GM19099 (cell line): Measurements from ENCODE around the gene TAS2R41.

ENCODE experiments used
- POLR2A ChIP-seq: IDR thresholded peaks from 3 replicates; pipeline ENCODE4 v1.6.1; 2011; ENCODE audit warnings: low read depth; ENCODE audit not compliant: insufficient read length; ENCODE audit errors: extremely low read depth

Gene TAS2R41

DNA sequence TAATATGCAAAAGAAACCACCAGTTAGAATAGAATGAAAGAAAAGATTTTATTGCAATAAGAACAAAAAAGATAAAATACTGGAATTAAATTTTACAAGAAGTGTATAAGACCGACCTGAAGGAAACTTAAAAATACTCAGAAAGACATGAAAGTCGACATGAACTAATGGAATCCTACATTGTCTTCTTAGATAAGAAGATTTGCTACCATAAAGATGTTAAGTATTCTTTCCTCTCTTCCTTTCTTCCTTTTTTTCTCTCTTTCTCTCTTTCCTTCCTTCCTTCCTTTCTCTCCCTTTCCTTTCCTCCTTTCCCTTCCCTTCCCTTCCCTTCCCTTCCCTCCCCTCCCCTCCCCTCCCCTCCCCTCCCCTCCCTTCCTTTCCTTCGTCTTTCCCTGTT lies 27.9 kb upstream of the TAS2R41 start:
- TF ChIP-seq POLR2A: no peak

DNA sequence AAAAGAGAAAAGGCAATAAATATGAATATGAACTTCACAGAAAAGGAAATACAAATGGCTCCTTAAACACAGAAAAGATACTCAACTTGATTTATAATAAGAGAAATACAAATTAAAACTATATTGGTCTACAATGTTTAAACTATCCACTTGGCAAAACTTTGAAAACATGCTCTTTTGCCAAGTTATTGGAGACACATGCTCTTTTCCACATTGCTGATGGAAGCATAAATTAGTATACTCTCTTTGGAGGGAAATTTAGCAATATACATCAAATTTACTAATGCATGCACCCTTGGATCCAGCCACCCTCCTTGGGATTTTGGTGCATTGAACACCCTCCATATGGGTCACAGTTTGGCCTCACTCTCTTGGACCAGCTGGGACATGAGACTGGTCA lies 26.6 kb upstream of the TAS2R41 start:
- no peak for TF ChIP-seq POLR2A

DNA sequence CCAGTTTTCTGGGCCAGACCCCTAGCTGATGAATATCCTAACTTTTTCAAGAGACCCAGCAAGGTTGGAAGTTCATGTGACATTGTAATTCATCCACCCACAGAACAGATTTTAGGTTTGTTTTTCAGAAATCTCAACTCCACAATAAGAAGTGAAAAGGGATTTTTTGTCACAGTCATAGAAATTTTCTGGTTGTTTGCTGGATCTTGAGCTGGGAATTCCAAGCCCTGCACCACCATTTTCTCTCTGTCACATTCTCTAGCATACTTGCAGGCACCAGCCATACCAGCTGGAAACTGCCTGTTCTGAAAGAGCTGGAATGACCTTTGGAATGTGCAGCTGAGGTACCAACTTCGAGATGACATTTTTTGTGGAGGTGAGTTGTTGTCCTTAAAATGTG lies 25.9 kb upstream of the TAS2R41 start:
- no peak for TF ChIP-seq POLR2A

DNA sequence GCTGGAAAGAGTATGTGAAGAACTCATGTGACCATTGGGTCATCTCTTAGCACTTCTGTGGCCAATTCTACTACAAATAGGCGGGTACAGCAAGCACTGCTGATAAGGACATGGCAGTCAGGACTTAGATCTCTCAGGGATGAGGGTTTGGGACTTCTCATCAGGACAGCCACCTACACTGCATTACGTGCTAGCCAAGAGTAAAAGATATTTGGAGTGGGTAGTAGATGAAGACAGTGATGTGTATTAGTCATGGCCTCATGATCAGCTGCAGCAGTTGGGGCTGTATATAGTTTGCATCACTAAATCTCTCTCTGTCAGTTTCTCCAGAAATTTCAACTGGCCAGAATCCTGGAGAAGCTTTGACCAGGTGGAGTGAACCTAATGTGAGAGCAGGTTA lies 25.2 kb upstream of the TAS2R41 start:
- no peak for TF ChIP-seq POLR2A

DNA sequence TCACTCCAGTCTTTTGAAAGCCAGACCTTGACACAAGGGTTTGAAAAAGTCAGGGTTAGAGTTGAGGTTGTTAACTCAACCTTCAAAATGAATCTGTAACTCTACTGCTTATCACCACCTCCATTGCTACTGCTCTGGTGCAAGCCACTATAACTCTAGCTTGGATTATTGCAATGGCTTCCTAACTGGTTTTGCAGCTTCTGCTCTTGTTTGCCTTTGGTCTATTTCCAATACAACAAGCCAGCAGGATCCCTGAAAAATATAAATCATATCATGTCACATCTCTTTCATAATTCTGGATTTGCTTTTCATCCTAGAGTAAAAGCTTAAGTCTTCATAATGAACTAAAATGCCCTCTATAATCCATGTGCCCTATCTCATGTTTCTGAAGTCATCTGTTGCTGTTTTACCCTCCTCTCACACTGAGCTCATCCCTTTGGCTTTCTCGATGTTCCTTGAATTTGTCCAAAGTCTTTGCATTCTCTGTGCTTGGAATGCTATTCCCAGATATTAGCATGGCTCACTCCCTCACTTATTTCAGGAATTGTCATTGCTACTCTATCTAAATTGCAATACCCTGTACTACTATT lies 23.5 kb upstream of the TAS2R41 start:
- TF ChIP-seq POLR2A: no peak

DNA sequence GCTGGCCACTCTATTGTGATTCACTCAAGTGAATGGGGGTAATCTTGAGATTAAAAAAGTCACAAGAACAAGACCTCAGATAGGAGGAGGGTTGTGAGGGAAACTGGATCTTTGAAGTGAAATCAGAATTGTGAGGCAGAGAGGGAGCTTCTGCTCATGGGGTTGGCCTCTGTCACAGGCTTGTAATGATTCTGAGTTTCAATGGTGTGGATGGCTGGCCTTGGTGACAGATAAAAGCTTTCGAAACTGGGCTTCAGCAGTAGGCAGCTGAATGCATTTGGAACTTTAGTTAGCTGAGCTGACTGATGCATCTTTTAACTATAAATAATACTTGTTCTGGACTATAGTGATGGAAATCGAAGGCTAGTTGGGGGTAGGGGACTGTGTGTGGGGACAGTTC lies 22.2 kb upstream of the TAS2R41 start:
- TF ChIP-seq POLR2A: no peak

DNA sequence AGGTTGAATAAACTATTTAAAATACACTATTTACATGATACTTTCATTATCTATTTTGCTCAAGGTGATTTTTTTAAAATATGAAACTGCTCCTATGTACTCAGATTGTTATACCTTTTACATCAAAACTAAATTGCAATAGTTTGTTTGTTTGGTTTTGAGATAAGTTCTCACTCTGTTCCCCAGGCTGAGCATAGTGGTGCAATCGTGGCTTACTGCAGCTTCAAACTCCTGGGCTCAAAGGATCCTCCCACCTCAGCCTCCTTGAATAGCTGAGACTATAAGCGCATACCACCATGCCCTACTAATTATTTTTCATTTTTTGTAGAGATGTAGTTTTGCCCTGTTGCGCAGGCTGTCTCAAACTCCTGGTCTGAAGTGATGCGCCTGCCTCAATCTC lies 21.7 kb upstream of the TAS2R41 start:
- no peak for TF ChIP-seq POLR2A

DNA sequence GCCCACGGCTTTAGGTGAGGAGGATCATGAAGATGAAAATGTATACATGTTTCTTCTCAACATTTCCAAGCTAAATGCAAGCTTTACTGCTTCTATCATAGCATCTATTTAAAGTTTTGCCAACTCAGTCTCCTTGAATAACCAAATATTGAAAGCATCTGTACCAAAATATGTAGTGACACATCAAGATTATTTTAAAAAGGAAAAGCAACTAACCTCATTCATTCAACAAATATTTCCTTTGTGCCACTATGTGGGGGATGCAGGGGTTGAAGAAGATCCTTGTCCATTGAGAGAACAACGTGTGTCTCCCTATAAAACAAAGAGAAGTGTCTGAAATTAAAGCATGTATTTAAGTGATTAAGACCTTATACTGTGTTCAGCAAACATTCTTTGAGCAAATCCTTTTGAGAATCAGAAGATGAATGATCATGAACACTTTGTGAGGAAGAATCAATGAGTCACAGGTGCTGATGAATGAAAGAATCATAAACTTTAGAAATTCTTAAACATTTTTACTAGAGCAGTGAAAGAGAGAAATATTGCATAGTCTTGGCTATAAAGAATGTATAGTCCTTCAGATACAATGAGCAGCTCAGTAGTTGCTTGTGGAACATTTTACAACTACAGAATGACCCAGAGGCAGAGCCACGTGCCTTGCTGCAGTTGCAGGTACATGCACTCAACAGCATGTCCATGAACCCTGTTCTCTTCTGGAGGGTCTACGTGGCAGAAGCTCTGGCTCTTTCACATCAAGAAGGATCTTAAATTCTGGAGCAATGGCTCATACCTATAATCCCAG lies 20.5 kb upstream of the TAS2R41 start:
- TF ChIP-seq POLR2A: no peak

DNA sequence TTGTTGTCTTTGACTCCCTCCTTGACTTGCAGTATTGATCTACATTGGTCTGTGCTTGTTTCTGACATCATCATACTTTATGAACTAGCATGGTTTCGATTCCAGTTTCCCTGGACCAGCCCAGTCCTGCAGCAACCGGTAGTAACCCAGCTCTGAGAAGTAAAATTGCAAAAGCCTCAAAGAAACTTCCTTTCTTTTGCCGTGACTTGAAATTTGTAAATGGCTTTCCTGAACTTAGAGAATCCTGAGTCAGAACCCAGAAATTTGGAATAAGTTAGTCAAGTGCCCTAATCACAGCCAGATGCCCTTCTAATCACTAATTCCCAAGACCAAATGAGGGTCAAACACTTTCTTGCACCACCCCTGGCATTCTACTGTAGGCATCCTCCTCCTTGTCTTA lies 19.4 kb upstream of the TAS2R41 start:
- no peak for TF ChIP-seq POLR2A

DNA sequence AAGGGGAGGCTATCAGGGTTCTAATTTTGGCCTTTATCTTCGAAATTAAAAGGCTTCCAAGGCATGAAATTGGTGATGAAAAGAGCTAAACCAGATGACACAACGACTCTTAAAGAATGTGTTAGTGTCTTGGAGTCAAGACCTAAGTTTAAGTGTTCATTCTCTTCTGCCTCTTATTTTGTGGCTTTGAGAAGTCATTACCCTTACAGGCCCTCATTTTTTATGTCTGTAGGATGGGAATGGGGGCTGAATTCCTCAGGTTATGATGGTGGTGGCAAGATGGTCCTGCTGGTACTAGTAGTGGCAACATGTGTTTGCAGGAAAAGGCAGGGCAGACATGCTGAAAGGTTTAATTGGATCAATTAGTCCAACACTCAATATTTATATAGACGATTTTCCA lies 19.0 kb upstream of the TAS2R41 start:
- TF ChIP-seq POLR2A: no peak

DNA sequence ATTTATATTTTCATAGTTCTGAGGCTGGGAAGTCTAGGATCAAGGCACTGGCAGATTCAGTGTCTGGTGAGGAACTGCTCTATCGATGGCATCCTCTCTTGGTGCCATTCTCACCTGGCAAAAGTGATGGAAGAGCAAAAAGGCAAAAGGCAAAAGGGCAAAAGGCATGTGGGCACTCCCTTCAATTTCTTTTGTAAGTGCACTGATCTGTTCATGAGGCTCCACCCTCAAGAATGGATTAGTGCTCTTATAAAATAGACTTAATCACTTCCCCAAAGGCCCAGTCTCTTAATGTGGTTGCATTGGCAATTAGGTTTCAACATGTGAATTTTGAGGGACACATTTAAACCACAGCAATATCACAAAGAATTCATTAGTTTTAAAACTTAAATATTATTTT lies 18.3 kb upstream of the TAS2R41 start:
- no peak for TF ChIP-seq POLR2A

DNA sequence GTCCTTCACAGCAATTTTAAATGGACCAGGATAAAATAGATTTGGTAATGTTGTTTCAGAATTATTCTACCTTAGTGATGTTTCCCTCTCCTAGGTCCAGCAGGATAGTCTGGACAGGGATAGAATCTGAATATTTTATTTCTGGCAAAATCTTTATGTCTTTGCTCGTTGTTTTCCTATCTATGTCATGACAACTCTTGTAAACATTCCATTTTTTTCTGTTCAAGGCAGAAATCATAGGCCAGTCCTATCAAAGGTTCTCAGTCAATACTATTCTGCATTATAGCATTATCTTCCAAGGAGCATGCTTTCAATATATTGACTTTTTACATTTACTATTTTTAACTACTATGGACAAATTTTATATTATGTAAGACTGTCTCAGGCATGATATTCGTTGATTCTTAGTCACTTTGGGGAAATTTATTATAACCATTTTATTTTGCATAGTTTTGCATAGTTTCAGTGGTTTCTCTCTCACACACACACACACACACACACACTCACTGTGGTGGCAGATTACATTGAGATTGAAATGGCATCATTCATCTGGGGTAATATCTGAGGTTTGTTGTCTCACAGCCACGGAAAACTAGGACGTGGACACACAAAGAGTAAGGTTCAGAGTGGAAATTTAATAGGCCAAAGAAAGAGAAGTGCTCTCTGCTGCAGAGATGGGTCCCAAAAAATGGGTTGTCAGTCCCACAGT lies 17.2 kb upstream of the TAS2R41 start:
- TF ChIP-seq POLR2A: no peak

DNA sequence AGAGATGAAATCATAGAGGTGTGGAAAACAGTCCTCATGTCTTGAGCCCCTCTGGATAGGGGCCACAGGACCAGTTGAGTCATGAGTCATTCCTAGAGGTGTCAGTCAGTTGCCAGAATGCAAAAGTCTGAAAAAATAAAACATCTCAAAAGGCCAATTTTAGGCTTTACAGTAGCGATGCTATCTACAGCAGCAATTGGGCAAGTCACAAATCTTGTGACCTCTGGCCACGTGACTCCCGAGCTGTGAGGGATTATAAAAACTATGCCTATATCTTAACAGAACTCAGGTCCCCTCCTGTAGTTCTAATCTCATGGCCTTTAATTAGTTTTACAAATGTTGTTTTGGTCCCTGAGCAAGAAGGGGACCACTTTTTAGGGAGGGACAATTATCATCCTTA lies 15.6 kb upstream of the TAS2R41 start:
- no peak for TF ChIP-seq POLR2A

DNA sequence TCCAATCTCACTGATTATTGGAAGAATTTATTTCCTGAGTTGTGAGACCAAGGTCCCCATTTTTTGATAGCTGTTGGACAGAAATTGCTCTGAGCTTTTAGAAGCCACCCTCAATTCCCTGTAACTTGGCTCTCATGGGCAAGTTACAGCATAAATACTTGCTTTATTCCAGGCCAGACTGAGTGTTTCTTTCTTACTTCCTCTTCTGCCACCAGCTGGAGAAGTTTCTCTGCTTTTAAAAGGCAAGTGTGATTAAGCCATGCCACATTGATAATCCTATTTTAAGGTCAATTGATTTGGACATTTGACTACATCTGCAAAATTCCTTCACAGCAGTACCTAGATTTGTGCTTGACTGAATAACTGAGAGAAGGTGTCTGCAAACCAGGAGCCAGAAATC lies 14.1 kb upstream of the TAS2R41 start:
- TF ChIP-seq POLR2A: no peak

DNA sequence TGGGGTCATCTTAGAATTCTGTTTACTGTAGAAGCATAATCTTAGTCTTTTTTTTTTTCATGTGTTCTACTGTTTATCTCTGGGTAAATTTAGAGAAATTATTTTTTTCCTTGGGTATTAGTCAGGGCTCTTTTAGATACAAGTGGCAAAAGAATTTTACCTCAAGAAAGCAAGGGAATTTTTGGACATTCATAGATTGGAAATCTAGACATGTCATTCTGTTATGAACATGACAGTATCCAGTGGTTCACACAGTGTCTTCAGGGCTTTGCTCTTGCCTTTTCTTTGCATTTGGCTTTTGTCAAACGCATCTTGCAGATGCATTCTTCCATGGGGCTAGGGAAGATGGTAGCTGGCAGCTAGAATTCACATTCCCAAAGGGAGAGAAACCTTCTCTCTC lies 13.7 kb upstream of the TAS2R41 start:
- TF ChIP-seq POLR2A: no peak

DNA sequence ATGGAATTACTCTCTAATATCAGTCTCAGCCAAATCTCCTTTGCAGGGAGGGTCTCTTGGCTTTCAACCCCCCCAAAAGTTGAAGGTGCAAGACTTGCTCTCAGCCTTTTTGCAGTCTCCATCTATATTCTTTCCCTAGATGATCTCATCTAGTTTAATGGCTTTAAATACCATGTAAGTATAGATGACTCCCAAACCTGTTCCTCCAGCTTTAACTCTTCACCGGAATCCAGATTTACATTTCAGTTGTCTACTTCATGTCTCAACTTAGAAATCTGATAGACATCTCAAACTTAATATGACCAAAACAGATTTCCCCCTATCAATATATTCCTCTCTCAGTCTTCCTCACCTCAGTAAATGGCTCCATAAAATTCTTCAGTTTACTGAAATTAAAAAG lies 9.9 kb upstream of the TAS2R41 start:
- no peak for TF ChIP-seq POLR2A
